Effector memory CD4-positive, alpha-beta T cell (primary cell): Measurements from ENCODE around the gene FAM210B.

Experiments
- DNase-seq, 3 donors: peaks; one replicate each; pipeline ENCODE4 v3.0.0-alpha.2; 2020
- H3K27ac ChIP-seq: 2 replicates; pipeline ENCODE4 v1.7.0; 2013; ENCODE audit warnings: mild to moderate bottlenecking, low read length, moderate library complexity; ENCODE audit not compliant: insufficient read depth, poor library complexity, severe bottlenecking
- H3K27me3 ChIP-seq: replicated peaks from 2 replicates; pipeline ENCODE4 v1.7.0; 2013; ENCODE audit warnings: mild to moderate bottlenecking, low read length; ENCODE audit not compliant: insufficient read depth, control insufficient read depth, poor library complexity, severe bottlenecking
- H3K36me3 ChIP-seq: 2 replicates; pipeline ENCODE4 v1.7.0; 2013; ENCODE audit warnings: mild to moderate bottlenecking, low read length, moderate library complexity; ENCODE audit not compliant: control insufficient read depth, insufficient read depth
- H3K4me1 ChIP-seq: 2 replicates; pipeline ENCODE4 v1.7.0; 2013; ENCODE audit warnings: low read length, mild to moderate bottlenecking; ENCODE audit not compliant: control insufficient read depth, insufficient read depth, poor library complexity, severe bottlenecking
- H3K4me3 ChIP-seq: 2 replicates; pipeline ENCODE4 v1.7.0; 2013; ENCODE audit warnings: low read length, low read depth, mild to moderate bottlenecking; ENCODE audit not compliant: insufficient read depth, poor library complexity, severe bottlenecking
- H3K9me3 ChIP-seq: 2 replicates; pipeline ENCODE4 v1.7.0; 2013; ENCODE audit warnings: mild to moderate bottlenecking, low read length, moderate library complexity; ENCODE audit not compliant: control insufficient read depth

FAM210B gene

DNA sequence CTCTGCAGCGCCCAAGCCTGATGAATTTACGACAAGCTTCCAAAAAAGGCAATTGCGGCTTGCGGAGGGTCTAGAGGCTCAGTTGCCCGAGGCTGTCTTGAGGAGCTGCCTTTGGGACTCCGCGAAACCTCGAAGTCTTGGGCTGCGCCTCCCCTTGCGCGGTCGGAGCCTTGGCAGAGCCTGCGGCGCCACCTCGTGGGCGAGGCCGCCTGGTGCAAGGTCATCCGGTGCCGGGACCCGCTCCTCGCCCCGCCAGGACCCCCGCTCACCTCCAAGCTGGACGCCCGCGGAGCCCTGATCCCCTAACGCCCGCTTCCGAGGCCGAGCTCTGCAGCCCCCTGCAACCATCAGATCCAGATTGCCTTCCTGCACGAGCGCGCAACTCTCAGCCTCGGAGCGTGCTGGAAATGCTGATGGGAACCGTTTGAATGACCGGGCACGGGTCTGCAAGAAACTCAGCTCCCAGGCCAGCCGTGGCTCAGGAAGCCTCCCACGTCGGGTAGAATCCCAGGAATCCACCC lies 14.9 kb upstream of the FAM210B start:
- H3K4me3 ChIP-seq, result no peak overlapping the region
- H3K36me3 ChIP-seq, result no peaks in the 10 kb centered on the region
- H3K4me1 ChIP-seq, result peaks cover 5% of the 10 kb centered on the region
- DNase-seq, result no peak
- H3K27me3 ChIP-seq, result no peaks in the 10 kb centered on the region
- H3K9me3 ChIP-seq, result no peaks in the 10 kb centered on the region
- no peak overlapping the region for H3K27ac ChIP-seq

DNA sequence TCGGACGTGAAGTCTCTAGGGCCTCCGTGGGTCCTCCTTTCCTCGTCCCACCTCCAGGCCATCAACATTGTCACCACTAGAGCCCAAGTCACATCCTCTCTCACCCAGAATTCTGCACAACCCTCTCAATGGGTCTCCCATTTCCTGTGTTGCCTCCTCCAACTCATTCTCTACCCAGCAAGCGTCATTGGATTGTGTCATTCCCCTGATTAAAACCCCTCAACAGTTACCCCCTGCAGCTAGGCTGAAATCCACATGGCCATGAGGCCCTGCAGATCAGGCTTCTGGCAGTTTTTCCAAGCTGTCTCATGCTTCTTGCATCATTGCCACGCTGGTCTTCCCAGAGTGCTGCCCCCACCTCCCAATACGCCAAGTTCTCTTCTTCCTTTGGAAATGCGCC lies 12.9 kb upstream of the FAM210B start:
- H3K4me1 ChIP-seq, result peaks cover 5% of the 10 kb centered on the region
- H3K27ac ChIP-seq, result no peak overlapping the region
- no peaks in the 10 kb centered on the region for H3K9me3 ChIP-seq
- no peaks in the 10 kb centered on the region for H3K27me3 ChIP-seq
- no peaks in the 10 kb centered on the region for H3K36me3 ChIP-seq
- H3K4me3 ChIP-seq, result no peak overlapping the region
- DNase-seq, result no peak

DNA sequence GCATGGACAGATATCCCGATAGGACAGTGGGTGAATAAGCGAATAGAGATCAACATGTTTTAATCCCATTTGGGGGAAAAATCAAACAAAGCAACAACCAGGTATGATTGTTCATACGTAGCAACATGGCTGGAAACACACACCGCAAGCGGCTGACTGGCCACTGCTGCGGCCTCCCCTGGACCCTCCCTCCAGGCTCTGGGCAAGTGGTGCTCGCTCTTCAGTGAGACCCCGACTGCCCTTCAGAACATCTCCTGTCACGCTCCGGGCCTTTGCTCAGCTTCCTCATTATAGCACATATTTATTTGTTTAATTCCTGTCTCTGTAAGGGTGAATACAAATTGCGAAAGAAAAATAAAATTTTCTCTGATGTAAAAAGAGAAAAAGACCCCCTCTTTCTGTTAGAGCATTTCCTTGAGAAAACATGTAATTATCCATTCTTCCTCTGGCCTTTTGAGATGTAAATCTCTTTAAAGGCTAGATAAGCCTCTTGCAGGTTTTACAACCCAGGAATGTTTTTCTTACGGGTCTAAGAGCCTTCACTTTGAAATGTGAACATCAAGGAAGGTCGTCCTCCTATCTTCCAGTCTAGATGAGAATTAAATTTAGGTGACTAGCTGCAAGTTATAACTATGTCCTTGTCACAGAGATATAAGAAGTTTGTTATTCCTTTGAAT lies 11.0 kb upstream of the FAM210B start:
- DNase-seq, result no peak
- H3K4me3 ChIP-seq, result no peak overlapping the region
- H3K4me1 ChIP-seq, result peaks cover 5% of the 10 kb centered on the region
- no peak overlapping the region for H3K27ac ChIP-seq
- H3K27me3 ChIP-seq, result no peaks in the 10 kb centered on the region
- no peaks in the 10 kb centered on the region for H3K36me3 ChIP-seq
- H3K9me3 ChIP-seq, result no peaks in the 10 kb centered on the region

GRCh38 chr20:56348305-56348693 lies 10.5 kb upstream of the FAM210B start:
- no peak overlapping the region for H3K4me3 ChIP-seq
- no peaks in the 10 kb centered on the region for H3K27me3 ChIP-seq
- H3K4me1 ChIP-seq, result peaks cover 5% of the 10 kb centered on the region
- H3K27ac ChIP-seq, result no peak overlapping the region
- no peaks in the 10 kb centered on the region for H3K9me3 ChIP-seq
- no peaks in the 10 kb centered on the region for H3K36me3 ChIP-seq
- DNase-seq, result no peak

GRCh38 chr20:56348746-56349145 lies 10.0 kb upstream of the FAM210B start:
- H3K36me3 ChIP-seq, result no peaks in the 10 kb centered on the region
- H3K27ac ChIP-seq, result no peak overlapping the region
- H3K4me3 ChIP-seq, result no peak overlapping the region
- no peak for DNase-seq
- no peaks in the 10 kb centered on the region for H3K9me3 ChIP-seq
- H3K27me3 ChIP-seq, result no peaks in the 10 kb centered on the region
- peaks cover 5% of the 10 kb centered on the region for H3K4me1 ChIP-seq

- Histone ChIP-seq H3K27me3 (no peaks in the 10 kb centered on the region), H3K9me3 (no peaks in the 10 kb centered on the region), H3K4me3 (no peak overlapping the region), H3K36me3 (no peaks in the 10 kb centered on the region), H3K4me1 (no peaks in the 10 kb centered on the region), H3K27ac (no peak overlapping the region)
- no peak for DNase-seq
These were observed 7.9 kb upstream of the FAM210B start for GRCh38 chr20:56350842-56351241.

GRCh38 chr20:56352345-56353055 lies 6.3 kb upstream of the FAM210B start:
- H3K4me3 ChIP-seq, result no peak overlapping the region
- no peak for DNase-seq

DNA sequence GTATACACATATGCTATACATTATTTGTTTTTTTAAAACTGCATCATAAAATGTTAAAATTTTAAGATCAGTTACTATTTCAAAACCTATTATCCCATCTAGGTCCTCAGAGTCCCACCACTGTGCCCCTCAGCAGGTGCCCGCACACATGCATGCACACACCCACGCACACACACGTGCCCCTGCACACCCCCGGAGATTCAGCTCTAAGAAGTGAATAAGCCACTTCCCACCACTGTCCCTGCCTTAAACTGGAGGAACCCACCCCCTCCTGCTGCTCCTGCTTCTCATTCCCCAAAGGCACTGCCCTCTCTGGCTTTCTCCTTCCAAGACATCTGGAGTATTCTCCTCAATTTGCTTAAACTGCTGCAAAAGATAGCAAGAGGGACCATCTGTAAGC lies 5.4 kb upstream of the FAM210B start:
- no peak overlapping the region for H3K27ac ChIP-seq
- H3K4me1 ChIP-seq, result no peaks in the 10 kb centered on the region
- DNase-seq, result no peak
- no peak overlapping the region for H3K4me3 ChIP-seq
- no peaks in the 10 kb centered on the region for H3K9me3 ChIP-seq
- no peaks in the 10 kb centered on the region for H3K27me3 ChIP-seq
- no peaks in the 10 kb centered on the region for H3K36me3 ChIP-seq

More at GRCh38 chr20:56352345-56353055, 6.3 kb upstream of the FAM210B start:
- Histone ChIP-seq H3K4me1 (no peaks in the 10 kb centered on the region), H3K9me3 (no peaks in the 10 kb centered on the region), H3K27me3 (no peaks in the 10 kb centered on the region), H3K36me3 (no peaks in the 10 kb centered on the region), H3K27ac (no peak overlapping the region)

- Histone ChIP-seq H3K27ac (no peak overlapping the region), H3K4me3 (no peak overlapping the region), H3K27me3 (no peaks in the 10 kb centered on the region), H3K9me3 (no peaks in the 10 kb centered on the region), H3K36me3 (no peaks in the 10 kb centered on the region), H3K4me1 (peaks cover 12% of the 10 kb centered on the region)
- no peak for DNase-seq
These were observed 704 bp upstream of the FAM210B start for GRCh38 chr20:56358070-56358469.
